ENCODE results near the gene USP31. TPM values are rescaled to one million over a fixed set of nuclear protein-coding genes. Genes with fewer than 3 reads are reported as not detected.

The USP31 gene
- total RNA-seq, 4 donors from 2014 or later: 6.0 to 8.3 (median 7.1) TPM

GRCh38 chr16:23071196-23072083 is 77.8 kb downstream of the USP31 start:
- H3K27ac ChIP-seq: peak overlapping the region; percentile 48 to 68 (median 66)
- H3K9me3 ChIP-seq: no peaks in the 10 kb centered on the region
- TF ChIP-seq POLR2AphosphoS5 (IDR thresholded peaks at IDR 0.05): no peak
- no peak for TF ChIP-seq CTCF (IDR thresholded peaks at IDR 0.05)
- no peak for TF ChIP-seq POLR2A (IDR thresholded peaks at IDR 0.05)
- TF ChIP-seq EP300 (IDR thresholded peaks at IDR 0.05; ENCODE audit: low read depth): no peak
- intact Hi-C loops (cut with DNase I; ENCODE audit: low total_unique reads): no loop called here
- 50 to 74% methylated on average over 7 to 8 of the region's 8 CpGs for WGBS, 2 donors (ENCODE audit: low coverage in 1 of 2)
- in situ Hi-C loops (cut with MboI; ENCODE audit: low pct_ligation_motif_present in 1 of 4, low pct_unique_long_range_greater_than_20kb in 1 of 4, low sequenced_read_pairs in 3 of 4): loop anchor here in 1 of 4 donors (25.0 kb wide), 1 partner anchor 109 kb away; no protein-coding TSS in a partner anchor
- peaks cover 0 to 24% (median 5%) of the 10 kb centered on the region in 4 donors for H3K36me3 ChIP-seq
- H3K27me3 ChIP-seq: no peaks in the 10 kb centered on the region
- peaks cover 0 to 15% (median 12%) of the 10 kb centered on the region in 4 donors for H3K4me1 ChIP-seq
- no peak overlapping the region for H3K4me3 ChIP-seq
- no peak for DNase-seq

GRCh38 chr16:23069844-23070243 is 79.4 kb downstream of the USP31 start:
- intact Hi-C loops (cut with DNase I; ENCODE audit: low total_unique reads): no loop called here
- Histone ChIP-seq H3K4me1 (peaks cover 0 to 15% (median 12%) of the 10 kb centered on the region in 4 donors), H3K27ac (no peak overlapping the region), H3K27me3 (no peaks in the 10 kb centered on the region), H3K9me3 (no peaks in the 10 kb centered on the region), H3K36me3 (peaks cover 0 to 24% (median 5%) of the 10 kb centered on the region in 4 donors), H3K4me3 (no peak overlapping the region)
- in situ Hi-C loops (cut with MboI; ENCODE audit: low pct_ligation_motif_present in 1 of 4, low pct_unique_long_range_greater_than_20kb in 1 of 4, low sequenced_read_pairs in 3 of 4): loop anchor here in 2 of 4 donors (10.0 to 25.0 kb wide), 2 partner anchors 108 to 165 kb away; no protein-coding TSS in a partner anchor
- DNase-seq: no peak
- WGBS, 2 donors (ENCODE audit: low coverage in 1 of 2): 97 to 100% methylated on average over 1 to 6 of the region's 6 CpGs
- no peak for TF ChIP-seq POLR2AphosphoS5 (IDR thresholded peaks at IDR 0.05)
- TF ChIP-seq EP300 (IDR thresholded peaks at IDR 0.05; ENCODE audit: low read depth): no peak

- 92 to 96% methylated on average over 2 to 20 of the region's 20 CpGs for WGBS, 2 donors (ENCODE audit: low coverage in 1 of 2)
- H3K4me1 ChIP-seq: peaks cover 0 to 15% (median 12%) of the 10 kb centered on the region in 4 donors
- H3K27me3 ChIP-seq: no peaks in the 10 kb centered on the region
- no peaks in the 10 kb centered on the region for H3K9me3 ChIP-seq
- no peak overlapping the region for H3K27ac ChIP-seq
- DNase-seq: no peak
- H3K4me3 ChIP-seq: no peak overlapping the region
- peaks cover 0 to 24% (median 5%) of the 10 kb centered on the region in 4 donors for H3K36me3 ChIP-seq
- intact Hi-C loops (cut with DNase I; ENCODE audit: low total_unique reads): no loop called here
- in situ Hi-C loops (cut with MboI; ENCODE audit: low pct_ligation_motif_present in 1 of 4, low pct_unique_long_range_greater_than_20kb in 1 of 4, low sequenced_read_pairs in 3 of 4): loop anchor here in 2 of 4 donors (10.0 to 25.0 kb wide), 2 partner anchors 106 to 163 kb away; no protein-coding TSS in a partner anchor
- TF ChIP-seq POLR2A (IDR thresholded peaks at IDR 0.05) (no peak), EP300 (IDR thresholded peaks at IDR 0.05; ENCODE audit: low read depth) (no peak), CTCF (IDR thresholded peaks at IDR 0.05) (no peak), POLR2AphosphoS5 (IDR thresholded peaks at IDR 0.05) (no peak)
Measured at GRCh38 chr16:23068079-23068736, 81.0 kb downstream of the USP31 start.

- no peaks in the 10 kb centered on the region for H3K27me3 ChIP-seq
- no peak overlapping the region for H3K4me3 ChIP-seq
- in situ Hi-C loops (cut with MboI; ENCODE audit: low pct_ligation_motif_present in 1 of 4, low pct_unique_long_range_greater_than_20kb in 1 of 4, low sequenced_read_pairs in 3 of 4) (loop anchor here in 2 of 4 donors (10.0 to 25.0 kb wide), 2 partner anchors 104 to 162 kb away; no protein-coding TSS in a partner anchor), intact Hi-C loops (cut with DNase I; ENCODE audit: low total_unique reads) (no loop called here)
- H3K36me3 ChIP-seq: peaks cover 0 to 24% (median 5%) of the 10 kb centered on the region in 4 donors
- no peaks in the 10 kb centered on the region for H3K9me3 ChIP-seq
- peaks cover 0 to 5% (median 4%) of the 10 kb centered on the region in 4 donors for H3K4me1 ChIP-seq
- no peak for TF ChIP-seq EP300 (IDR thresholded peaks at IDR 0.05; ENCODE audit: low read depth)
- no peak for TF ChIP-seq POLR2A (IDR thresholded peaks at IDR 0.05)
- no peak for TF ChIP-seq POLR2AphosphoS5 (IDR thresholded peaks at IDR 0.05)
- no peak for TF ChIP-seq CTCF (IDR thresholded peaks at IDR 0.05)
- no peak overlapping the region for H3K27ac ChIP-seq
- 87 to 93% methylated on average over 2 to 3 of the region's 3 CpGs for WGBS, 2 donors (ENCODE audit: low coverage in 1 of 2)
- DNase-seq: no peak
Measured at GRCh38 chr16:23066676-23067075, 82.6 kb downstream of the USP31 start.
